ENCODE data around the gene HGFAC. TPM values are rescaled to one million over a fixed set of nuclear protein-coding genes. Genes with fewer than 3 reads are reported as not detected.

HGFAC gene
- total RNA-seq, 1 experiment from 2014 or later = 0.28 TPM

DNA sequence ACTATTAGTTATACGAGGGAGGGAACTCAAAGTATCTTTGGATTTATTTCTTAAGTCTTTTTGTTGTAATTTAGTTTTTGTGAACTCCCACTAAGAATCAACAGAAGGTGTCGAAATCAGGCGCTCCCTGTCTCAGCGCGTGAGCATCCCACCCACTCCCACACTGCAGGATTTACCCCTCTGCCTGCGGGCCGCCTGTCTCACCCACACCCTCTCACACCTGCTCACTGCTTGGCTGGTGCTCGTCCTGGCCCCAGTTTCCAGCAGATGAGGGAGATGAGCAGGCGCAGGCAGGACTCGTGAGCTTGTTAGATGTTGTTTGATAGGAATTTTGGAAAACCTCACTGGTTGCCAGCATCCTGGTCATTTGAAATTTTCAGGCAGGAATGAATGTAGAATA lies 20.8 kb upstream of the HGFAC start:
- no peaks in the 10 kb centered on the region for H3K9me3 Mint-ChIP-seq (ENCODE audit: unreplicated experiment)
- no peaks in the 10 kb centered on the region for H3K27me3 Mint-ChIP-seq (ENCODE audit: insufficient read depth, unreplicated experiment)
- peaks cover 68% of the 10 kb centered on the region for H3K36me3 Mint-ChIP-seq (ENCODE audit: insufficient read depth, unreplicated experiment)
- no TSS peak for BruUV-seq (replicated peaks)
- intact Hi-C loops (cut with micrococcal nuclease) = no loop called here
- ChIA-PET CTCF (interaction anchor here (0.7 kb wide), 1 partner anchor 37 kb away, joined by 3 read pairs; no protein-coding TSS in a partner anchor), POLR2A (interaction anchor here (0.7 kb wide), 1 partner anchor 950 kb away, joined by 3 read pairs; no protein-coding TSS in a partner anchor)
- no peak for DNase-seq (ENCODE audit: unreplicated experiment)
- no peak overlapping the region for H3K27ac Mint-ChIP-seq (ENCODE audit: low read depth, unreplicated experiment)
- H3K4me1 Mint-ChIP-seq (ENCODE audit: insufficient read depth, unreplicated experiment) = no peaks in the 10 kb centered on the region
- no peak overlapping the region for H3K4me3 Mint-ChIP-seq (ENCODE audit: unreplicated experiment)
- TF ChIP-seq, protein P1, sequence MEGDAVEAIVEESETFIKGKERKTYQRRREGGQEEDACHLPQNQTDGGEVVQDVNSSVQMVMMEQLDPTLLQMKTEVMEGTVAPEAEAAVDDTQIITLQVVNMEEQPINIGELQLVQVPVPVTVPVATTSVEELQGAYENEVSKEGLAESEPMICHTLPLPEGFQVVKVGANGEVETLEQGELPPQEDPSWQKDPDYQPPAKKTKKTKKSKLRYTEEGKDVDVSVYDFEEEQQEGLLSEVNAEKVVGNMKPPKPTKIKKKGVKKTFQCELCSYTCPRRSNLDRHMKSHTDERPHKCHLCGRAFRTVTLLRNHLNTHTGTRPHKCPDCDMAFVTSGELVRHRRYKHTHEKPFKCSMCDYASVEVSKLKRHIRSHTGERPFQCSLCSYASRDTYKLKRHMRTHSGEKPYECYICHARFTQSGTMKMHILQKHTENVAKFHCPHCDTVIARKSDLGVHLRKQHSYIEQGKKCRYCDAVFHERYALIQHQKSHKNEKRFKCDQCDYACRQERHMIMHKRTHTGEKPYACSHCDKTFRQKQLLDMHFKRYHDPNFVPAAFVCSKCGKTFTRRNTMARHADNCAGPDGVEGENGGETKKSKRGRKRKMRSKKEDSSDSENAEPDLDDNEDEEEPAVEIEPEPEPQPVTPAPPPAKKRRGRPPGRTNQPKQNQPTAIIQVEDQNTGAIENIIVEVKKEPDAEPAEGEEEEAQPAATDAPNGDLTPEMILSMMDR (IDR thresholded peaks at IDR 0.05; ENCODE audit: unreplicated experiment) = no peak

DNA sequence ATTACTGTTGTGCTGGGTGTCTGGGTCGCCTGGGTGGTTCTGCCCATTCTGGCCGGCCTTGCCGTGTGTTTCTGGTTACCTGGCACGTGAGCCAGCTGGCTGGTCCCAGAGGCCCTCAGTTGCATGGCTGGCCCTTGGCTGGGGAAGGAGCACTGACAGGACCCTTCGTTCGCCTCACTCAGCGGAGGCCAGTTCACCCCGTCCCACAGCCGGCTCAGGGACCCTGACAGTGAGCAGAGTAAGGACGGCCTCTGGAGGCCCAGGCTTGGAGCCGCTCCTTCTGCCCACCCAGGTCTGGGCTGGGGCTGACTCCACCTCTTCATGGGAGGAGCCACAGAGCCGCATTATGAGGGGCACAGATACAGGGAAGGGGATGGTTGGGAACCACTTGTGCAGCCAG lies 20.3 kb upstream of the HGFAC start:
- intact Hi-C loops (cut with micrococcal nuclease) = no loop called here
- no peak overlapping the region for H3K27ac Mint-ChIP-seq (ENCODE audit: low read depth, unreplicated experiment)
- no peaks in the 10 kb centered on the region for H3K27me3 Mint-ChIP-seq (ENCODE audit: insufficient read depth, unreplicated experiment)
- no TSS peak for BruUV-seq (replicated peaks)
- H3K36me3 Mint-ChIP-seq (ENCODE audit: insufficient read depth, unreplicated experiment) = peaks cover 67% of the 10 kb centered on the region
- ChIA-PET CTCF (interaction anchor here (0.7 kb wide), 1 partner anchor 38 kb away, joined by 3 read pairs; no protein-coding TSS in a partner anchor), POLR2A (interaction anchor here (0.7 to 1.1 kb wide), 2 partner anchors 60 to 951 kb away, joined by 3 to 4 read pairs; no protein-coding TSS in a partner anchor)
- TF ChIP-seq, protein P1 (IDR thresholded peaks at IDR 0.05; ENCODE audit: unreplicated experiment) = no peak
- H3K4me1 Mint-ChIP-seq (ENCODE audit: insufficient read depth, unreplicated experiment) = no peaks in the 10 kb centered on the region
- H3K4me3 Mint-ChIP-seq (ENCODE audit: unreplicated experiment) = no peak overlapping the region
- no peaks in the 10 kb centered on the region for H3K9me3 Mint-ChIP-seq (ENCODE audit: unreplicated experiment)
- no peak for DNase-seq (ENCODE audit: unreplicated experiment)

DNA sequence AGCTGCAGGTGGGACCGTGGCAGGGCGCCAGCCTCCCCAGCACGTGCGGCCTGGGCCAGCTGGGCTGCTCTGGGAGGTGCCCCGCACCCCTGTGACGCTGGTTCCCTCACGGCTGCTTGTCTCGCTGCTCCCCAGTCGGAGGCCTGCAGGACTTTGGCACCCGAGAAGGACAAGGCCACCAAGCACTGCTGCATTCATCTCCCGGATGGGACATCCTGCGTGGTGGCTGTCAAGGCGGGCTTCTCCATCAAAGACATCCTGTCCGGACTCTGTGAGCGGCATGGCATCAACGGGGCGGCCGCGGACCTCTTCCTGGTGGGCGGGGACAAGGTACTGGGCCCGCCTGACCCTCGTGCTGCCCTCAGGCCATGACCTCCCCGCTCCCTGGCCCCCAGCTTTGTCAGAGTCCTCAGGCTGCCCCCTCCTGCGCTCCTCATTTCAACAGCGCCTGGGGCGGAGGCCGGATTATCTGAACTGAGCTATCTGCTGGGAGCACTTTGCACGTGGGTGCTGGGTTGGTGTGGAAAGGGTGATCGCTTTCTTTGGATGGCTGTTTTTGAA lies 19.4 kb upstream of the HGFAC start:
- Mint-ChIP-seq H3K9me3 (ENCODE audit: unreplicated experiment) (no peaks in the 10 kb centered on the region), H3K27ac (ENCODE audit: low read depth, unreplicated experiment) (no peak overlapping the region), H3K36me3 (ENCODE audit: insufficient read depth, unreplicated experiment) (peaks cover 62% of the 10 kb centered on the region), H3K27me3 (ENCODE audit: insufficient read depth, unreplicated experiment) (no peaks in the 10 kb centered on the region), H3K4me1 (ENCODE audit: insufficient read depth, unreplicated experiment) (no peaks in the 10 kb centered on the region), H3K4me3 (ENCODE audit: unreplicated experiment) (no peak overlapping the region)
- no peak for DNase-seq (ENCODE audit: unreplicated experiment)
- POLR2A ChIA-PET = interaction anchor here (1.1 kb wide), 1 partner anchor 59 kb away, joined by 4 read pairs; no protein-coding TSS in a partner anchor
- TF ChIP-seq, protein P1 (IDR thresholded peaks at IDR 0.05; ENCODE audit: unreplicated experiment) = no peak
- CTCF ChIA-PET = interaction anchor here (0.7 kb wide), 1 partner anchor 1742 kb away, joined by 3 read pairs; no protein-coding TSS in a partner anchor
- no TSS peak for BruUV-seq (replicated peaks)
- intact Hi-C loops (cut with micrococcal nuclease) = no loop called here

DNA sequence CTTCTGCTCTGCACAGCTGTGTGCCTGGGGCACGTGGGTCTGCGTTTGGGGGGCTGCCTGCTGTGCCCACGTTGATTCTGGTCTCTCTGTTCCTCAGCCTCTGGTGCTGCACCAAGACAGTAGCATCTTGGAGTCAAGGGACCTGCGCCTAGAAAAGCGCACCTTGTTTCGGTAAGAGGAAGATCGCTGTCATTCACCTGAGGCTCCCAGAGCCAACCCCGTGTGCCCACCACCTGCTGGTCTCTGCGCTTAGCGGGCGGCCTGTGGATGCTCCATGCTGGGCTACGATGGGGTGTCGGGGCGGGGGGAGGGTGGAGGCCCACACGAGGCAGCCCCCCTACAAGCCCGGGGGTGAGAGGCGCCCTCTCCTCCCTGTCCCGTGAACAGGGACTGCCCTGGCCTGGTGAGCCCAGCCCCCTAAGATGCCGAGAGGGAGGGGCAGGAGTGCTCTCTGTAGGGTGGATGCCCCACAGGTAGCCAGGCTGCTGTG lies 18.9 kb upstream of the HGFAC start:
- H3K4me1 Mint-ChIP-seq (ENCODE audit: insufficient read depth, unreplicated experiment) = no peaks in the 10 kb centered on the region

More for the DNA sequence above, 18.9 kb upstream of the HGFAC start:
- no TSS peak for BruUV-seq (replicated peaks)
- TF ChIP-seq, protein P1 (IDR thresholded peaks at IDR 0.05; ENCODE audit: unreplicated experiment) = no peak
- Mint-ChIP-seq H3K4me3 (ENCODE audit: unreplicated experiment) (no peak overlapping the region), H3K9me3 (ENCODE audit: unreplicated experiment) (no peaks in the 10 kb centered on the region), H3K27ac (ENCODE audit: low read depth, unreplicated experiment) (no peak overlapping the region), H3K27me3 (ENCODE audit: insufficient read depth, unreplicated experiment) (no peaks in the 10 kb centered on the region), H3K36me3 (ENCODE audit: insufficient read depth, unreplicated experiment) (peaks cover 56% of the 10 kb centered on the region)
- DNase-seq (ENCODE audit: unreplicated experiment) = no peak
- intact Hi-C loops (cut with micrococcal nuclease) = no loop called here
- ChIA-PET POLR2A (no interaction called here), CTCF (interaction anchor here (0.7 kb wide), 2 partner anchors 76 to 1742 kb away, joined by 3 read pairs; no protein-coding TSS in a partner anchor)

Data from MCF 10A (cell line).